Measurements from ENCODE around the gene PSMG2. TPM values are rescaled to one million over a fixed set of nuclear protein-coding genes. Genes with fewer than 3 reads are reported as not detected.

Gene PSMG2
- polyA plus RNA-seq, 2 of the 4 experiments (the other 2 are of a cell fraction), result 69.2 to 75.7 TPM

DNA sequence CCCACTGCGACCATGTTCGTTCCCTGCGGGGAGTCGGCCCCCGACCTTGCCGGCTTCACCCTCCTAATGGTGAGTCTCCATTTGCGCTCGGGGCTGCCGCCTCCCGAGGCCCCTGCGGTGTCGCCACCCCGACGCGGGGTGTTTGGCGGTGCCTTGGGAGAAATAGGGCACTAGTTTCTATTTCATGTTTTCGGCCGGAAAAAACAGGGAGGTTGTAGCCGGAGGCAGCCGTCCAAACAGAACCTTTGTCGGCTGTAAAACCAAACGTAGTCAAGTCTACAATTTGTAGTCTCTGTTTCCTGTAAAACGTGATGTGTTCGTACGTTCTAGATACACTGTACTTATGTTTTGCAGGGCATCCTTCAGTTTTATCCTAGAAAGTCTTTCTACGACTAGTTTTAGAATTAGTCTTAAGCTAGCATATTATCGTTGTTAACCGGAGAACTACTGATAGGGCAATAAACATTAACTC is 290 bp downstream of the PSMG2 start:
- ATAC-seq, result peak; percentile 74; a peak in 4 of 6 replicates
- H3K4me1 ChIP-seq, result peaks cover 43% of the 10 kb centered on the region

DNA sequence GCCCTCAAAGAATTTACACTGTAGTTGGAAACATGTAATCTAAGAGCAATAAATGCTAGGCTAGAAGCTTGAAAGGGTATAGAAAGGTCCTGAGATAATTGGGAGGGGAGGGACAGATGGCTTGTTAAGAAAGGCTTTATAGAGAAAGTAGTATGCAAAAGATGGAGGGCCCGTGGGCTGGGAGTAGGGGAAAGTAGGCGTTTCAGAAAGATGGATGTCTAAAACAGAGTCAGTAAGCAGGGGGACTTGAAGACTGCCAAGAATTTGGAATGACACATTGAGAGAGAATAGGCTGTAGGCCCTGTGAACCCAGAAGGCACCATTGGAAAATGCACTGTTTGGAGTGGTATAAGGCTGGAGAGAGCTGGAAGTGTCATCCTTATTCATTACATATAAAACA is 822 bp downstream of the PSMG2 start:
- H3K27ac ChIP-seq, result peak overlapping the region; percentile 90 to 98
- H3K9me3 ChIP-seq, result no peaks in the 10 kb centered on the region
- CTCF ChIA-PET, result interaction anchor here (1.2 kb wide), 1 partner anchor 25 kb away, joined by 3 read pairs; no protein-coding TSS in a partner anchor
- peak overlapping the region; percentile 64 for H3K4me3 ChIP-seq
- FAIRE-seq, result no peak
- peak in 1 of 2 experiments; percentile 10 for DNase-seq (ENCODE audit: low read depth in 1 of 2, low spot score in 1 of 2)
- POLR2A ChIA-PET, result no interaction called here
- ATAC-seq, result no peak
- peak overlapping the region; percentile 98 for H3K4me2 ChIP-seq
- H3K4me1 ChIP-seq, result peaks cover 38% of the 10 kb centered on the region
- 2% methylated on average over 2 of the region's 2 CpGs for WGBS (ENCODE audit: missing lambda C conversion rate)
- TF ChIP-seq, protein P1, sequence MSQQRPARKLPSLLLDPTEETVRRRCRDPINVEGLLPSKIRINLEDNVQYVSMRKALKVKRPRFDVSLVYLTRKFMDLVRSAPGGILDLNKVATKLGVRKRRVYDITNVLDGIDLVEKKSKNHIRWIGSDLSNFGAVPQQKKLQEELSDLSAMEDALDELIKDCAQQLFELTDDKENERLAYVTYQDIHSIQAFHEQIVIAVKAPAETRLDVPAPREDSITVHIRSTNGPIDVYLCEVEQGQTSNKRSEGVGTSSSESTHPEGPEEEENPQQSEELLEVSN (IDR thresholded peaks at IDR 0.05; ENCODE audit: borderline replicate concordance, low read depth), result no peak
- no peak for TF ChIP-seq FOSB (CRISPR knock-in tag; IDR thresholded peaks at IDR 0.05)
- TF ChIP-seq, protein P2, sequence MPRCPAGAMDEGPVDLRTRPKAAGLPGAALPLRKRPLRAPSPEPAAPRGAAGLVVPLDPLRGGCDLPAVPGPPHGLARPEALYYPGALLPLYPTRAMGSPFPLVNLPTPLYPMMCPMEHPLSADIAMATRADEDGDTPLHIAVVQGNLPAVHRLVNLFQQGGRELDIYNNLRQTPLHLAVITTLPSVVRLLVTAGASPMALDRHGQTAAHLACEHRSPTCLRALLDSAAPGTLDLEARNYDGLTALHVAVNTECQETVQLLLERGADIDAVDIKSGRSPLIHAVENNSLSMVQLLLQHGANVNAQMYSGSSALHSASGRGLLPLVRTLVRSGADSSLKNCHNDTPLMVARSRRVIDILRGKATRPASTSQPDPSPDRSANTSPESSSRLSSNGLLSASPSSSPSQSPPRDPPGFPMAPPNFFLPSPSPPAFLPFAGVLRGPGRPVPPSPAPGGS (IDR thresholded peaks at IDR 0.05), result no peak
- no peak for TF ChIP-seq CBX2 (IDR thresholded peaks at IDR 0.05; ENCODE audit: borderline replicate concordance, low read depth)
- no peak for TF ChIP-seq CHD2 (IDR thresholded peaks at IDR 0.05; ENCODE audit: low read length, partially characterized antibody)
- no peak for TF ChIP-seq ZSCAN20 (CRISPR knock-in tag; IDR thresholded peaks at IDR 0.05)
- no peak for TF ChIP-seq HOXB13 (CRISPR knock-in tag; IDR thresholded peaks at IDR 0.05; ENCODE audit: low read depth)
- no peak for TF ChIP-seq MYC (IDR thresholded peaks at IDR 0.05; ENCODE audit: borderline replicate concordance, low read length)
- TF ChIP-seq SREBF2 (IDR thresholded peaks at IDR 0.05), result no peak
- no peak for TF ChIP-seq HDAC2 (IDR thresholded peaks at IDR 0.05)
- TF ChIP-seq JUN (IDR thresholded peaks at IDR 0.05), result no peak
- no peak for TF ChIP-seq TP53 (CRISPR knock-in tag; IDR thresholded peaks at IDR 0.05)
- TF ChIP-seq, protein P3, sequence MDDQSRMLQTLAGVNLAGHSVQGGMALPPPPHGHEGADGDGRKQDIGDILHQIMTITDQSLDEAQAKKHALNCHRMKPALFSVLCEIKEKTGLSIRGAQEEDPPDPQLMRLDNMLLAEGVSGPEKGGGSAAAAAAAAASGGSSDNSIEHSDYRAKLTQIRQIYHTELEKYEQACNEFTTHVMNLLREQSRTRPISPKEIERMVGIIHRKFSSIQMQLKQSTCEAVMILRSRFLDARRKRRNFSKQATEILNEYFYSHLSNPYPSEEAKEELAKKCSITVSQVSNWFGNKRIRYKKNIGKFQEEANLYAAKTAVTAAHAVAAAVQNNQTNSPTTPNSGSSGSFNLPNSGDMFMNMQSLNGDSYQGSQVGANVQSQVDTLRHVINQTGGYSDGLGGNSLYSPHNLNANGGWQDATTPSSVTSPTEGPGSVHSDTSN (IDR thresholded peaks at IDR 0.05), result no peak
- no peak for TF ChIP-seq CBX8 (IDR thresholded peaks at IDR 0.05)
- no peak for TF ChIP-seq HEYL (CRISPR knock-in tag; IDR thresholded peaks at IDR 0.05)
- no peak for TF ChIP-seq KDM5A (IDR thresholded peaks at IDR 0.05)
- TF ChIP-seq, protein P4, sequence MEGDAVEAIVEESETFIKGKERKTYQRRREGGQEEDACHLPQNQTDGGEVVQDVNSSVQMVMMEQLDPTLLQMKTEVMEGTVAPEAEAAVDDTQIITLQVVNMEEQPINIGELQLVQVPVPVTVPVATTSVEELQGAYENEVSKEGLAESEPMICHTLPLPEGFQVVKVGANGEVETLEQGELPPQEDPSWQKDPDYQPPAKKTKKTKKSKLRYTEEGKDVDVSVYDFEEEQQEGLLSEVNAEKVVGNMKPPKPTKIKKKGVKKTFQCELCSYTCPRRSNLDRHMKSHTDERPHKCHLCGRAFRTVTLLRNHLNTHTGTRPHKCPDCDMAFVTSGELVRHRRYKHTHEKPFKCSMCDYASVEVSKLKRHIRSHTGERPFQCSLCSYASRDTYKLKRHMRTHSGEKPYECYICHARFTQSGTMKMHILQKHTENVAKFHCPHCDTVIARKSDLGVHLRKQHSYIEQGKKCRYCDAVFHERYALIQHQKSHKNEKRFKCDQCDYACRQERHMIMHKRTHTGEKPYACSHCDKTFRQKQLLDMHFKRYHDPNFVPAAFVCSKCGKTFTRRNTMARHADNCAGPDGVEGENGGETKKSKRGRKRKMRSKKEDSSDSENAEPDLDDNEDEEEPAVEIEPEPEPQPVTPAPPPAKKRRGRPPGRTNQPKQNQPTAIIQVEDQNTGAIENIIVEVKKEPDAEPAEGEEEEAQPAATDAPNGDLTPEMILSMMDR (IDR thresholded peaks at IDR 0.05), result no peak

More for the DNA sequence above, 290 bp downstream of the PSMG2 start:
- CTCF ChIA-PET, result interaction anchor here (1.2 kb wide), 1 partner anchor 231 kb away, joined by 3 read pairs; no protein-coding TSS in a partner anchor
- peak overlapping the region; percentile 64 for H3K4me3 ChIP-seq
- WGBS (ENCODE audit: missing lambda C conversion rate), result under 1% methylated on average over 12 of the region's 28 CpGs
- DNase-seq (ENCODE audit: low read depth in 1 of 2, low spot score in 1 of 2) (no peak), FAIRE-seq (no peak)
- POLR2A ChIA-PET, result interaction anchor here (0.6 to 1.4 kb wide), 6 partner anchors 9 to 326 kb away, joined by 3 to 6 read pairs (median 4); partner anchors contain the start of genes AFG3L2 and PRELID3A
- peak overlapping the region; percentile 98 for H3K4me2 ChIP-seq
- H3K9me3 ChIP-seq, result no peaks in the 10 kb centered on the region
- TF ChIP-seq KDM5A (IDR thresholded peaks at IDR 0.05) (0 out of 2 replicates have a peak, but pooled peaks have one; percentile 38), RCOR1 (IDR thresholded peaks at IDR 0.05; ENCODE audit: low read depth, low read length) (no peak), HDAC2 (IDR thresholded peaks at IDR 0.05) (no peak), POLR2AphosphoS2 (conservative IDR thresholded peaks at IDR 0.05; ENCODE audit: low read length) (no peak), ESRRA (IDR thresholded peaks at IDR 0.05; ENCODE audit: borderline replicate concordance, low read length) (no peak), PHF8 (IDR thresholded peaks at IDR 0.05; ENCODE audit: borderline replicate concordance, low read depth) (peak; percentile 80; the same call in 1 of the 2 replicates), JUN (IDR thresholded peaks at IDR 0.05) (0 out of 5 replicates have a peak, but pooled peaks of 1 of the 2 experiments have one; percentile 7), JUNB (IDR thresholded peaks at IDR 0.05) (no peak), RAD21 (conservative IDR thresholded peaks at IDR 0.05 in 1 of 2, IDR thresholded peaks at IDR 0.05 in 1 of 2) (no peak)
- peak overlapping the region; percentile 90 to 98 for H3K27ac ChIP-seq

Data from A549 (cell line).